DND-41 (cell line): ENCODE results near the gene SLIT2.

Experiments used
- CTCF ChIP-seq: IDR thresholded peaks from 2 replicates; pipeline ENCODE4 v1.5.1; 2012; ENCODE audit warnings: borderline replicate concordance, low read length, moderate library complexity, mild to moderate bottlenecking; ENCODE audit not compliant: poor library complexity, severe bottlenecking; ENCODE audit errors: extremely low read depth
- EZH2 ChIP-seq: IDR thresholded peaks from 3 replicates; pipeline ENCODE4 v1.6.1; 2012; ENCODE audit warnings: borderline replicate concordance, low read depth, mild to moderate bottlenecking, moderate library complexity, low read length, inconsistent platforms; ENCODE audit not compliant: severe bottlenecking

- TF ChIP-seq CTCF, result no peak
- no peak for TF ChIP-seq EZH2
Observed at GRCh38 chr4:20265726-20266125, 14.0 kb downstream of the SLIT2 start.
